ENCODE data around the gene VPS13A.

The VPS13A gene

DNA sequence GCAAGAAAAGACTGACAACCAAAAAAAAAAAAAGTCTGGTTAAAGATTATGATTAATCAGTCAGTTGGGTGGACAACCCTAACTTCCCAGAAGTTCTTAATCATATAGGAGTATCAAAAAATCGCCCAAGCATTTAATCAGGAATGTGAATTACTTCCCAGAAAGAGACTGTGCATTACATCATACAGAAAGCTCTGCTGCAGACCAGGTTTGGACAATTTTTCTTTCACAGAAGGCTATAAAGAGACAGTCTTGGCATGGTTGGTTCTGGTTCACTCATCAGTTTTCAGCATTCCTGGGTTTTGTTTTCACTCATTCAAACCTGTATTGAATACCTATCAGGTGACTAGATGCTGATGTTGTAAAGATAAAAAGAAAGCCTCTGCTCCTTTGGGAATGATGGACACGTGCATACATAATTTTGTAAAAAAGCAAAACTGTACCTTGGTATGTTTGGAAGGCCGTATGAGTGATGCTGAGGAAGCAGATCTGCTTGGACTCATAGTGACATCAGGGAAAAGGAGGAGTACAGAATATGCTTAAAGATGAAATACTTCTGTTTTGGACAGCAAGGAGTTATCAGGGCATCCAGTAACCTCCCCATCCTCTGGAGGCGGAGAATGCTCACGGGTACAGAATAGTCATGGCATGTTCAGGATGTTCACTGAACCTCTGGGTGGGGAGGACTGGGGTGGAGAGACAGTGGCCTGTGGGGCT lies 292.3 kb downstream of the VPS13A start:
- DNase-seq = no peak

Data from activated CD8-positive, alpha-beta memory T cell treated with anti-CD3 and anti-CD28 coated beads, Interleukin-2, amount 50 U/mL, for 48 hours (primary cell).